ENCODE results near the gene UBXN6.

Gene UBXN6

DNA sequence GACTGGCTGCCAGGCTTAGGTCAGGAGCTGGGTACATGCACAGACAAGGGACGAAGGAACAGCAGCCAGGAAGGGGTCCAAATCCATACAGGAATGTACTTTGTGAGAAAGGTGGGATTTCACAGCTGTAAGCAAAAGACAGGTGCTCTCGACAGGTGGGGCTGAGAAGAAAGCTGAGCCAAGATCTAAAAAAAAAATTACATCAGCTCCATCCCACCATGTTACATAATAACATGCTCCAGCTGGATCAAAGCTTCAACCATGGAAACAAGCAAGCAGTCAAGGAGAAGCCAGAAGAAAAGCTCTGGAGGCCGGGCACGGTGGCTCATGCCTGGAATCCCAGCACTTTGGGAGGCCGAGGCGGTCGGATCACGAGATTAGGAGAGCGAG is 8.0 kb downstream of the UBXN6 start:
- H3K4me1 ChIP-seq (ENCODE audit: control insufficient read depth, insufficient read depth, low read length), result no peaks in the 10 kb centered on the region

GRCh38 chr19:4449022-4449638 is 8.5 kb downstream of the UBXN6 start:
- peaks cover 44% of the 10 kb centered on the region for H3K36me3 ChIP-seq (ENCODE audit: control insufficient read depth, insufficient read depth, low read length)
- no peak overlapping the region for H3K9ac ChIP-seq (ENCODE audit: low read depth, low read length)
- H3K9me3 ChIP-seq (ENCODE audit: control insufficient read depth, insufficient read depth, low read length), result no peaks in the 10 kb centered on the region
- H3K4me3 ChIP-seq (ENCODE audit: low read depth, low read length), result no peak overlapping the region
- H3K4me1 ChIP-seq (ENCODE audit: control insufficient read depth, insufficient read depth, low read length), result no peaks in the 10 kb centered on the region
- H3K27me3 ChIP-seq (ENCODE audit: control insufficient read depth, insufficient read depth, low read length), result no peaks in the 10 kb centered on the region

More for the DNA sequence above, 8.0 kb downstream of the UBXN6 start:
- no peak overlapping the region for H3K9ac ChIP-seq (ENCODE audit: low read depth, low read length)
- H3K4me3 ChIP-seq (ENCODE audit: low read depth, low read length), result no peak overlapping the region
- H3K36me3 ChIP-seq (ENCODE audit: control insufficient read depth, insufficient read depth, low read length), result peaks cover 39% of the 10 kb centered on the region
- no peaks in the 10 kb centered on the region for H3K27me3 ChIP-seq (ENCODE audit: control insufficient read depth, insufficient read depth, low read length)
- no peaks in the 10 kb centered on the region for H3K9me3 ChIP-seq (ENCODE audit: control insufficient read depth, insufficient read depth, low read length)

DNA sequence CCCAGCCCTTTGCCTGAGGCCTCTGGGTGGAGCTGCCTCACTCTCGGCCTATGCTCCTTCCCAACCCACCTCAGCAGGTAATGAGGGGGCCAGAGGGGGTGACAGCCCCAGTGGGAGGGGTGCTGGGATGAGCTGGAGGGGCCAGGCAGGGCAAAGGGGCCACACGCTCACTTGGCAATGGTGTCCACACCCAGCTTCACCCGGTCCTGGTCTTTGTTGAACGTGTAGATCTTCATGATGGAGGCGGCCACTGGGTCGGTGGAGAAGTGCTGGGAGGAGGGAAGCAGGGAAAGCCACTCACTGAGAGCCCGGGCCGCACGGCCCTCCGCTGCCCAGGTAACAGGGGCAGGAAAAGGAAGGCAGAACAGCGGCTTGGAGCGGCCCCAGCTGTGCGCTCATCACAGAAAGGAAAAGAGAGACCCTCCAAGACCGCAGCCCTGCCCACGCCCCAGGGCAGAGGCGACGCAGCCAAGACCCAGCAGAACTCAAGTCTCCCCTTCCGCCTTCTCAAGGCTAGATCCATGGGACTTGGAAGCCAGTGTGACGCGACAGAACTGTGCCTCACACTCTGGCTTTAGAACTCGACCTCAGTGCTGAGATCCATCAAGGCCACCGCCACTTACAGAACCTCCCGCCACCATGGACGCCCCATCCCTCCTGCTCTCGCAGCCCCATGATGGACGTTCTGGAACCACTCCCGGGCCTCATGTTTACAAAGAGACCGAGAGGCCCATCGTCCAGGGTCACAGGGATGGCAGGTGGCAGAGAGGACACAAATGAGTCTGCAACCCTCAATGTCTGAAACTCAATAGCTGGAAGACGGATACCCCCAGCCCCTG is 9.2 kb downstream of the UBXN6 start:
- Histone ChIP-seq H3K9me3 (ENCODE audit: control insufficient read depth, insufficient read depth, low read length) (no peaks in the 10 kb centered on the region), H3K36me3 (ENCODE audit: control insufficient read depth, insufficient read depth, low read length) (peaks cover 46% of the 10 kb centered on the region), H3K4me1 (ENCODE audit: control insufficient read depth, insufficient read depth, low read length) (no peaks in the 10 kb centered on the region), H3K9ac (ENCODE audit: low read depth, low read length) (no peak overlapping the region), H3K27me3 (ENCODE audit: control insufficient read depth, insufficient read depth, low read length) (no peaks in the 10 kb centered on the region), H3K4me3 (ENCODE audit: low read depth, low read length) (no peak overlapping the region)

- H3K9me3 ChIP-seq (ENCODE audit: control insufficient read depth, insufficient read depth, low read length), result no peaks in the 10 kb centered on the region
- no peaks in the 10 kb centered on the region for H3K4me1 ChIP-seq (ENCODE audit: control insufficient read depth, insufficient read depth, low read length)
- no peak overlapping the region for H3K4me3 ChIP-seq (ENCODE audit: low read depth, low read length)
- no peak overlapping the region for H3K9ac ChIP-seq (ENCODE audit: low read depth, low read length)
- peaks cover 48% of the 10 kb centered on the region for H3K36me3 ChIP-seq (ENCODE audit: control insufficient read depth, insufficient read depth, low read length)
- H3K27me3 ChIP-seq (ENCODE audit: control insufficient read depth, insufficient read depth, low read length), result no peaks in the 10 kb centered on the region
Measured at GRCh38 chr19:4447327-4448146, 10.1 kb downstream of the UBXN6 start.

GRCh38 chr19:4446704-4447200 is 10.8 kb downstream of the UBXN6 start:
- no peaks in the 10 kb centered on the region for H3K27me3 ChIP-seq (ENCODE audit: control insufficient read depth, insufficient read depth, low read length)
- peaks cover 54% of the 10 kb centered on the region for H3K36me3 ChIP-seq (ENCODE audit: control insufficient read depth, insufficient read depth, low read length)
- no peak overlapping the region for H3K9ac ChIP-seq (ENCODE audit: low read depth, low read length)

DNA sequence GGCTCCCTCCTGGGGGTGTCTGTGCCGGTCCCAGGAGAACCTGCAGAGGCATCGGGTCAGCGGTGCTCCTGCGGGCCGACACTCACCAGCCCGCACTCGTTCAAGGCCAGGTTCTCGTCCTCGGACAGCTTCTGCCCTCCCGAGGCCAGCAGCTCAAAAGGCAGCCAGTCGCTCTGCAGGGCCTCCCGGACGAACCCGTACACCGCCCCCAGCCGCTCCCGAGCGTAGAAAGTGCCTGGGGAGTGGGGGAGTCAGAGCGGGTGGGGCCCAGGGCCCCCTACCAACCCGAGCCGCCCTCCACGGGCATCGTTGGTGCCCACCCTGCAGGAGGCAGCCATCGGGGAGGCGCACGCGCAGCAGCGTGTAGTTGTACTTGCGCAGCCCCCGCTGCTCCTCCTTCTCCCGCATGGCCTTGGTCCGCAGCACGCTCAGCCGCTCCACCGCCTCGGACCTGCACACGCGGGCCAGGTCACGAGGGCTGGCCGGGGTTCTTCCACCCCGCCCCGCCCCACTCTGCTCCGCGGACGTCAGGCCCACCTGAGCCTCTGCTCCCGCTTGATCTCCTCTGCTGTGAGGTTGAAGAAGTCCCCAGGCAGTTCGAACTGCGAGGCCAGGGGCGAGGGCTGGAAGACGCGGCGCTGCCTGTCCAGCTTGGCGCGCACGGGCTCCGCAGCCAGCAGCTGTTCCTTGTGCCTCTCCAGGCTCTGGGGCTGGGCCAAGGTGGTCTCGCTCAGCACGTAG is 11.5 kb downstream of the UBXN6 start:
- H3K4me3 ChIP-seq (ENCODE audit: low read depth, low read length), result no peak overlapping the region
- peaks cover 54% of the 10 kb centered on the region for H3K36me3 ChIP-seq (ENCODE audit: control insufficient read depth, insufficient read depth, low read length)
- H3K4me1 ChIP-seq (ENCODE audit: control insufficient read depth, insufficient read depth, low read length), result no peaks in the 10 kb centered on the region
- H3K9me3 ChIP-seq (ENCODE audit: control insufficient read depth, insufficient read depth, low read length), result no peaks in the 10 kb centered on the region
- no peak overlapping the region for H3K9ac ChIP-seq (ENCODE audit: low read depth, low read length)
- H3K27me3 ChIP-seq (ENCODE audit: control insufficient read depth, insufficient read depth, low read length), result no peaks in the 10 kb centered on the region

More at GRCh38 chr19:4446704-4447200, 10.8 kb downstream of the UBXN6 start:
- Histone ChIP-seq H3K4me1 (ENCODE audit: control insufficient read depth, insufficient read depth, low read length) (no peaks in the 10 kb centered on the region), H3K4me3 (ENCODE audit: low read depth, low read length) (no peak overlapping the region), H3K9me3 (ENCODE audit: control insufficient read depth, insufficient read depth, low read length) (no peaks in the 10 kb centered on the region)

DNA sequence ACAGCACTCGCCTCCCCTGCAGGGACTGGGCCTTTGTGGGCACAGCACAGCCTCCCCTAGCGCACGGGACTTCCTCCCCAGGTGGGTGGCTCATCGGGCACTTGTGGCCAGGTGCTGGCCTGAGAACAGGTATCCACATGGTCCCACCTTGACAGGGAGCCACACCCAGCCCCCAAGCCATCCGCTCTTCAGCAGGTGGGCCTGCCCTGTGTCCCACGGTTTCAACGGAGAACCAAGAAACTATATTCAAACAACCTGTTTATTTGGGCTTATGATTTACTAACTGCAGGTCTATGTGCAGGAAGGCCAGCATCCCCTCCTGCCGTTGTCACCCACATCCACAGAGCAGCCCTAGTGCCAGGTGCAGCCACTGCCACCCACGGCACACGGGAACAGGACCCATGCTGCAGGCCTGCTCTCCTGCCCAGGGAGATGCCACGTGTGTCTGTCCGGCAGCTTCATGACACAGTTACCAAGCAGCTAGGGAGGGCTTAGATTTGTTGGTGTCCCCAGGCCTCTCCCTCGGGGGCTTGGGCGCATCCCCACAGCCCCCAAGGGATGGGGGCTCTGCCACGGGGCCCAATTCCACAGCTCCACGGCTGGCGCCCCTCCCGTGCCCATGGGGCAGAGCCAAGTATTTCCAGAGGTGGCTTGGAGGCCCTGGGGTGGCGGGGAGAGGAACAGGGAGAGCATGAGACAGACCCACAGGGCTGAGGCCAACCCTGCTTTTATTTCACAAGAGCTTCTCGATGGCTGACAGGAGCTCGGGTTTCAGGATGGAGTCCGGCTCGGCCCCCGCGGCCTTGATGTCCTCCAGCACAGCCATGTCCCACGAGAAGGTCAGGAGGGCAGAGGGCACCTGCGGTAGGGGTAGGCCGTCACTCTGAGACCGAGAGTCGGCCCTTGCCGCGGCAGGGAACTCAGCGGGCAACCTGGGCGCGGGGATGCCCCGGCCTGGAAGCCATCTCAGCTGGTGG is 12.5 kb downstream of the UBXN6 start:
- no peaks in the 10 kb centered on the region for H3K27me3 ChIP-seq (ENCODE audit: control insufficient read depth, insufficient read depth, low read length)
- no peak overlapping the region for H3K4me3 ChIP-seq (ENCODE audit: low read depth, low read length)
- peaks cover 60% of the 10 kb centered on the region for H3K36me3 ChIP-seq (ENCODE audit: control insufficient read depth, insufficient read depth, low read length)
- no peak overlapping the region for H3K9ac ChIP-seq (ENCODE audit: low read depth, low read length)
- H3K4me1 ChIP-seq (ENCODE audit: control insufficient read depth, insufficient read depth, low read length), result no peaks in the 10 kb centered on the region
- H3K9me3 ChIP-seq (ENCODE audit: control insufficient read depth, insufficient read depth, low read length), result no peaks in the 10 kb centered on the region

DNA sequence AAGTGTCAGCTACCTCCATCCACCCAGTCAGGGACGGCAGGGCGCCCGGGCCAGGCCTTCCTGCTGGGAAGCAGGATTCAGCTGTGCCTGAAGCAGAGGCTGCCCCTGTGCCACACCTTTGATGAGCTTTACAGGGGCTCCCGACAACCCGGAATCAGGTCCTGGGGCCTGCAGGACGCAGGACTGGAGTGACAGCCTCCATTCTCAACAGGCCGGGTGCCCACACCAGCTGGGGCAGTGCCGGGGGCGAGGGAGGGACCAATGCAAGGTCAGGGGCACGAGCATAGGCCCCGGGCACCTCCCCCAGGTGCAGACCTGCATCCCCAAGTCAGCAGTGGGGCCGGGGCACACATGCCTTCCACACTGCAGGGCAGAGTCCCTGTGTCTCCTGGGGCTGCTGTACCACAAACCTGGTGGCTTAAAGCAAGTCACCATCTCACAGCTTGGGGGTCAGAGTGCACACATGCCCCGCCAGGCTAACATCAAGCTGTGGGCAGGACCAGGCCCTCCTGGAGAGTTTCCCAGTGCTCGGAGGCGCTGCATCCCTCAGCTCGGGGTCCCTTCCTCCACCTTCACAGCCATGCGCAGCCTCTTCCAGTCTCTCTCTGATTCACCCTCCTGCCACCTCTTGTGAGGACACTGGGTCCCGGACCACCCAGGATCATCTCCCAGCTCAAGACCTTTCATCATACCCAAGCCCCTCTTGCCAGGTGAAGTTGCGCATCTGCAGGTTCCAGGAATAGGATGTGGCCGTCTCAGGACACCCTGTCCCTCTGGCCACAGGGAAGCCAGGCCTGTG is 13.4 kb downstream of the UBXN6 start:
- no peaks in the 10 kb centered on the region for H3K4me1 ChIP-seq (ENCODE audit: control insufficient read depth, insufficient read depth, low read length)
- H3K4me3 ChIP-seq (ENCODE audit: low read depth, low read length), result no peak overlapping the region
- no peaks in the 10 kb centered on the region for H3K9me3 ChIP-seq (ENCODE audit: control insufficient read depth, insufficient read depth, low read length)
- H3K27me3 ChIP-seq (ENCODE audit: control insufficient read depth, insufficient read depth, low read length), result no peaks in the 10 kb centered on the region
- no peak overlapping the region for H3K9ac ChIP-seq (ENCODE audit: low read depth, low read length)
- peaks cover 65% of the 10 kb centered on the region for H3K36me3 ChIP-seq (ENCODE audit: control insufficient read depth, insufficient read depth, low read length)

GRCh38 chr19:4443188-4443587 is 14.4 kb downstream of the UBXN6 start:
- Histone ChIP-seq H3K9me3 (ENCODE audit: control insufficient read depth, insufficient read depth, low read length) (no peaks in the 10 kb centered on the region), H3K9ac (ENCODE audit: low read depth, low read length) (no peak overlapping the region), H3K36me3 (ENCODE audit: control insufficient read depth, insufficient read depth, low read length) (peaks cover 61% of the 10 kb centered on the region), H3K4me1 (ENCODE audit: control insufficient read depth, insufficient read depth, low read length) (no peaks in the 10 kb centered on the region), H3K4me3 (ENCODE audit: low read depth, low read length) (no peak overlapping the region), H3K27me3 (ENCODE audit: control insufficient read depth, insufficient read depth, low read length) (no peaks in the 10 kb centered on the region)

DNA sequence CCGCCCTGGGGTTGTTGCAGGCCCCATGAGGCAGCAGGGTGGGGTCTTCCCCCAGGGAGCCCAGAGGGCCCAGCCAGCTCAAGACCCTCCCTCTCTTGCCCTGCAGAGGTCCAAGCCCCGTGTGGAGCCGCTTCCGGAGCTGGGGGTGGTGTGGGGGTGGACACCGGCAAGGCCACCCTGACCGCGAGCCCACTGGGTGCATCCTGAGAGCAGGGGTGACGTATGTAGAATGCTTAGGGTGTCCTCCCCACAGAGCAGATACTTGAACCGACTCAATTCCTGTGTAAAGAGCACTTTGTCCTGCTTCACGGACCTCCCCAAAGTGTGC is 14.8 kb downstream of the UBXN6 start:
- Histone ChIP-seq H3K4me3 (ENCODE audit: low read depth, low read length) (no peak overlapping the region), H3K9me3 (ENCODE audit: control insufficient read depth, insufficient read depth, low read length) (no peaks in the 10 kb centered on the region), H3K4me1 (ENCODE audit: control insufficient read depth, insufficient read depth, low read length) (no peaks in the 10 kb centered on the region), H3K27me3 (ENCODE audit: control insufficient read depth, insufficient read depth, low read length) (no peaks in the 10 kb centered on the region), H3K36me3 (ENCODE audit: control insufficient read depth, insufficient read depth, low read length) (peaks cover 57% of the 10 kb centered on the region), H3K9ac (ENCODE audit: low read depth, low read length) (no peak overlapping the region)
